Trophoblast cell (in vitro differentiated cells and primary cell): ENCODE results near the gene TARBP2.

Experiments used
- DNase-seq, 2 donors: peaks; one replicate each; pipeline ENCODE4 v3.0.0-alpha.2; 2016
- H2AFZ ChIP-seq: 2 replicates; pipeline ENCODE4 v1.6.1; 2013; ENCODE audit warnings: low read length, moderate library complexity, mild to moderate bottlenecking; ENCODE audit not compliant: insufficient read depth, poor library complexity
- H2AK5ac ChIP-seq: 2 replicates; pipeline ENCODE4 v1.6.1; 2013; ENCODE audit warnings: mild to moderate bottlenecking, low read length
- H2BK120ac ChIP-seq: 2 replicates; pipeline ENCODE4 v1.6.1; 2013; ENCODE audit warnings: low read length, mild to moderate bottlenecking, moderate library complexity; ENCODE audit not compliant: insufficient read depth, poor library complexity
- H2BK12ac ChIP-seq: 2 replicates; pipeline ENCODE4 v1.6.1; 2013; ENCODE audit warnings: mild to moderate bottlenecking, low read length, moderate library complexity
- H2BK5ac ChIP-seq: 2 replicates; pipeline ENCODE4 v1.6.1; 2013; ENCODE audit warnings: low read length, low read depth, moderate library complexity, mild to moderate bottlenecking; ENCODE audit not compliant: poor library complexity
- H3K14ac ChIP-seq: 2 replicates; pipeline ENCODE4 v1.6.1; 2013; ENCODE audit warnings: mild to moderate bottlenecking, low read length
- H3K18ac ChIP-seq: 2 replicates; pipeline ENCODE4 v1.6.1; 2013; ENCODE audit warnings: mild to moderate bottlenecking, low read length
- H3K23ac ChIP-seq: 2 replicates; pipeline ENCODE4 v1.6.1; 2013; ENCODE audit warnings: low read length
- H3K27ac ChIP-seq: 2 replicates; pipeline ENCODE4 v1.5.1; 2013; ENCODE audit warnings: low read depth, mild to moderate bottlenecking, inconsistent platforms, low read length, moderate library complexity
- H3K27me3 ChIP-seq: 2 replicates; pipeline ENCODE4 v1.6.1; 2013; ENCODE audit warnings: inconsistent platforms, mild to moderate bottlenecking, low read length, moderate library complexity; ENCODE audit not compliant: insufficient read depth
- H3K36me3 ChIP-seq, 2 experiments: 1 replicate in 1 of 2; 2 replicates in 1 of 2; pipeline ENCODE4 v1.6.1; 2013; ENCODE audit warnings: low read length in 2 of 2, mild to moderate bottlenecking in 2 of 2, moderate library complexity in 1 of 2; ENCODE audit not compliant: insufficient read depth in 2 of 2, control insufficient read depth in 1 of 2
- H3K4ac ChIP-seq: 2 replicates; pipeline ENCODE4 v1.6.1; 2013; ENCODE audit warnings: low read depth, mild to moderate bottlenecking, low read length, moderate library complexity
- H3K4me1 ChIP-seq, 2 experiments: 1 replicate in 1 of 2; 2 replicates in 1 of 2; pipeline ENCODE4 v1.6.1; 2013; ENCODE audit warnings: low read length in 2 of 2, mild to moderate bottlenecking in 2 of 2, moderate library complexity in 1 of 2; ENCODE audit not compliant: insufficient read depth in 2 of 2, control insufficient read depth in 1 of 2
- H3K4me2 ChIP-seq: 2 replicates; pipeline ENCODE4 v1.6.1; 2013; ENCODE audit warnings: inconsistent platforms, mild to moderate bottlenecking, low read length, moderate library complexity
- H3K4me3 ChIP-seq: 2 replicates; pipeline ENCODE4 v1.5.1; 2013; ENCODE audit warnings: mild to moderate bottlenecking, low read depth, low read length, inconsistent platforms
- H3K79me1 ChIP-seq: one replicate; pipeline ENCODE4 v1.6.1; 2013; ENCODE audit warnings: low read length
- H3K79me2 ChIP-seq: 2 replicates; pipeline ENCODE4 v1.6.1; 2013; ENCODE audit warnings: low read length, mild to moderate bottlenecking; ENCODE audit not compliant: control insufficient read depth, insufficient read depth, poor library complexity
- H3K9ac ChIP-seq: 2 replicates; pipeline ENCODE4 v1.6.1; 2013; ENCODE audit warnings: mild to moderate bottlenecking, low read length
- H3K9me3 ChIP-seq: 2 replicates; pipeline ENCODE4 v1.6.1; 2013; ENCODE audit warnings: low read depth, mild to moderate bottlenecking, control low read depth, inconsistent platforms, low read length; ENCODE audit not compliant: insufficient read depth
- H4K12ac ChIP-seq: 2 replicates; pipeline ENCODE4 v1.6.1; 2013; ENCODE audit warnings: low read depth, mild to moderate bottlenecking, low read length, moderate library complexity
- H4K8ac ChIP-seq: 2 replicates; pipeline ENCODE4 v1.6.1; 2013; ENCODE audit warnings: low read depth, mild to moderate bottlenecking, low read length, moderate library complexity
- H4K91ac ChIP-seq: one replicate; pipeline ENCODE4 v1.6.1; 2013; ENCODE audit warnings: low read depth, mild to moderate bottlenecking, low read length, moderate library complexity
- WGBS: extraction: QIAGEN DNeasy Blood & Tissue Kit; methylation state at CpG from one replicate; pipeline ENCODE4 v1.1.7; 2013; ENCODE audit warnings: missing lambda C conversion rate; ENCODE audit not compliant: insufficient read length, insufficient coverage; ENCODE audit errors: extremely low coverage; 5-methylcytosine and 5-hydroxymethylcytosine counted together

Gene TARBP2

GRCh38 chr12:53502331-53502730 is 1.2 kb downstream of the TARBP2 start:
- H3K79me1 ChIP-seq, result peaks cover 19% of the 10 kb centered on the region
- peaks cover 5% of the 10 kb centered on the region for H3K9me3 ChIP-seq
- H3K14ac ChIP-seq, result no peak overlapping the region
- no peak overlapping the region for H4K91ac ChIP-seq
- H3K27me3 ChIP-seq, result no peaks in the 10 kb centered on the region
- no peak overlapping the region for H2AK5ac ChIP-seq
- peak overlapping the region; percentile 99 for H4K8ac ChIP-seq
- H2BK12ac ChIP-seq, result no peak overlapping the region
- peaks cover 16 to 22% of the 10 kb centered on the region in 2 experiments for H3K4me1 ChIP-seq
- no peak overlapping the region for H2BK120ac ChIP-seq
- H3K18ac ChIP-seq, result no peak overlapping the region
- H3K4ac ChIP-seq, result no peak overlapping the region
- no peak overlapping the region for H3K4me3 ChIP-seq
- no peak overlapping the region for H3K27ac ChIP-seq
- H4K12ac ChIP-seq, result peak overlapping the region; percentile 98
- peak overlapping the region; percentile 6 for H3K9ac ChIP-seq
- H3K4me2 ChIP-seq, result peak overlapping the region; percentile 98
- no CpG with 5 or more reads among the region's 9 CpGs for WGBS
- H3K79me2 ChIP-seq, result peaks cover 8% of the 10 kb centered on the region
- H2BK5ac ChIP-seq, result no peak overlapping the region
- no peak for DNase-seq
- H3K36me3 ChIP-seq, result peaks cover 34 to 44% of the 10 kb centered on the region in 2 experiments
- no peak overlapping the region for H3K23ac ChIP-seq
- H2AFZ ChIP-seq, result no peak overlapping the region

- H3K9me3 ChIP-seq, result peaks cover 5% of the 10 kb centered on the region
- WGBS, result no CpG with 5 or more reads among the region's 10 CpGs
Observed at GRCh38 chr12:53502983-53503728, 2.1 kb downstream of the TARBP2 start.

GRCh38 chr12:53504004-53504920 is 3.2 kb downstream of the TARBP2 start:
- H3K9me3 ChIP-seq, result peaks cover 5% of the 10 kb centered on the region
- peaks cover 37 to 47% of the 10 kb centered on the region in 2 experiments for H3K36me3 ChIP-seq
- H3K18ac ChIP-seq, result no peak overlapping the region
- H3K27ac ChIP-seq, result no peak overlapping the region
- H3K79me2 ChIP-seq, result peaks cover 8% of the 10 kb centered on the region
- H4K8ac ChIP-seq, result no peak overlapping the region
- DNase-seq, result no peak
- no peak overlapping the region for H3K14ac ChIP-seq
- H4K12ac ChIP-seq, result no peak overlapping the region
- H2BK12ac ChIP-seq, result no peak overlapping the region
- H3K27me3 ChIP-seq, result no peaks in the 10 kb centered on the region
- H3K4me3 ChIP-seq, result no peak overlapping the region
- H3K23ac ChIP-seq, result no peak overlapping the region
- H4K91ac ChIP-seq, result no peak overlapping the region
- H2AK5ac ChIP-seq, result no peak overlapping the region
- H2BK120ac ChIP-seq, result no peak overlapping the region
- no peak overlapping the region for H2AFZ ChIP-seq
- H3K79me1 ChIP-seq, result peaks cover 19% of the 10 kb centered on the region
- H3K4me2 ChIP-seq, result no peak overlapping the region
- H2BK5ac ChIP-seq, result no peak overlapping the region
- H3K4ac ChIP-seq, result no peak overlapping the region
- H3K4me1 ChIP-seq, result peaks cover 14 to 17% of the 10 kb centered on the region in 2 experiments
- no CpG with 5 or more reads among the region's 14 CpGs for WGBS
- no peak overlapping the region for H3K9ac ChIP-seq

More at GRCh38 chr12:53502983-53503728, 2.1 kb downstream of the TARBP2 start:
- H3K79me2 ChIP-seq, result peaks cover 8% of the 10 kb centered on the region
- no peak overlapping the region for H2BK120ac ChIP-seq
- H2AFZ ChIP-seq, result no peak overlapping the region
- H3K79me1 ChIP-seq, result peaks cover 19% of the 10 kb centered on the region
- H4K8ac ChIP-seq, result no peak overlapping the region
- no peak overlapping the region for H3K4ac ChIP-seq
- H3K27me3 ChIP-seq, result no peaks in the 10 kb centered on the region
- H2BK5ac ChIP-seq, result no peak overlapping the region
- no peak overlapping the region for H3K27ac ChIP-seq
- no peak for DNase-seq
- no peak overlapping the region for H4K12ac ChIP-seq
- H2AK5ac ChIP-seq, result no peak overlapping the region
- no peak overlapping the region for H3K4me2 ChIP-seq
- no peak overlapping the region for H4K91ac ChIP-seq
- H3K14ac ChIP-seq, result no peak overlapping the region
- no peak overlapping the region for H3K18ac ChIP-seq
- H3K23ac ChIP-seq, result no peak overlapping the region
- no peak overlapping the region for H3K9ac ChIP-seq
- peaks cover 16 to 22% of the 10 kb centered on the region in 2 experiments for H3K4me1 ChIP-seq
- peaks cover 37 to 47% of the 10 kb centered on the region in 2 experiments for H3K36me3 ChIP-seq
- no peak overlapping the region for H2BK12ac ChIP-seq
- H3K4me3 ChIP-seq, result no peak overlapping the region

- Histone ChIP-seq H2BK5ac (no peak overlapping the region), H4K91ac (no peak overlapping the region), H3K9ac (no peak overlapping the region), H3K79me1 (peaks cover 15% of the 10 kb centered on the region), H2AFZ (no peak overlapping the region), H3K79me2 (peaks cover 8% of the 10 kb centered on the region), H3K9me3 (peaks cover 5% of the 10 kb centered on the region), H3K23ac (no peak overlapping the region), H3K14ac (no peak overlapping the region), H3K27me3 (no peaks in the 10 kb centered on the region), H4K12ac (no peak overlapping the region), H3K4ac (no peak overlapping the region), H2BK120ac (no peak overlapping the region), H3K36me3 (peaks cover 37 to 47% of the 10 kb centered on the region in 2 experiments), H3K4me2 (no peak overlapping the region), H3K18ac (no peak overlapping the region), H2AK5ac (no peak overlapping the region), H3K4me1 (peaks cover 11 to 12% of the 10 kb centered on the region in 2 experiments), H2BK12ac (no peak overlapping the region), H4K8ac (no peak overlapping the region), H3K4me3 (no peak overlapping the region), H3K27ac (no peak overlapping the region)
- no CpG with 5 or more reads among the region's 10 CpGs for WGBS
- DNase-seq, result no peak
Observed at GRCh38 chr12:53505086-53505485, 4.0 kb downstream of the TARBP2 start.
